ENCODE measurements around the gene DIPK1A.
"Not testable (repeated sequence)": the region's sequence is repeated elsewhere in the genome, so short reads cannot be mapped to it uniquely, and the experiment has no call there.

The DIPK1A gene

GRCh38 chr1:92913093-92913819, 48.0 kb downstream of the DIPK1A start:
- DNase-seq: no peak

- no peak for DNase-seq
Observed at GRCh38 chr1:92910081-92910480, 51.2 kb downstream of the DIPK1A start.

- no peak for DNase-seq
Observed at GRCh38 chr1:92909321-92909720, 51.9 kb downstream of the DIPK1A start.

GRCh38 chr1:92907949-92908684, 53.1 kb downstream of the DIPK1A start:
- no peak for DNase-seq

- DNase-seq: no peak
Observed at GRCh38 chr1:92903765-92904164, 57.5 kb downstream of the DIPK1A start.

- DNase-seq: no peak
Observed at GRCh38 chr1:92902406-92902744, 58.9 kb downstream of the DIPK1A start.

- DNase-seq: no peak
Observed at GRCh38 chr1:92901699-92902405, 59.4 kb downstream of the DIPK1A start.

- DNase-seq: no peak
Observed at GRCh38 chr1:92901126-92901525, 60.1 kb downstream of the DIPK1A start.

GRCh38 chr1:92900539-92900938, 60.7 kb downstream of the DIPK1A start:
- no peak for DNase-seq

GRCh38 chr1:92899780-92900179, 61.5 kb downstream of the DIPK1A start:
- DNase-seq: no peak

GRCh38 chr1:92898053-92898452, 63.2 kb downstream of the DIPK1A start:
- DNase-seq: not testable (repeated sequence)

- DNase-seq: no peak
Observed at GRCh38 chr1:92887465-92887864, 73.8 kb downstream of the DIPK1A start.

- DNase-seq: no peak
Observed at GRCh38 chr1:92886886-92887419, 74.3 kb downstream of the DIPK1A start.

GRCh38 chr1:92884195-92884594, 77.1 kb downstream of the DIPK1A start:
- no peak for DNase-seq

- DNase-seq: no peak
Observed at GRCh38 chr1:92883297-92883696, 78.0 kb downstream of the DIPK1A start.

- DNase-seq: no peak
Observed at GRCh38 chr1:92882819-92883218, 78.4 kb downstream of the DIPK1A start.

- no peak for DNase-seq
Observed at GRCh38 chr1:92881391-92881790, 79.9 kb downstream of the DIPK1A start.

- no peak for DNase-seq
Observed at GRCh38 chr1:92879316-92879968, 81.8 kb downstream of the DIPK1A start.

GRCh38 chr1:92877792-92878191, 83.5 kb downstream of the DIPK1A start:
- DNase-seq: no peak

- DNase-seq: no peak
Observed at GRCh38 chr1:92877081-92877711, 84.1 kb downstream of the DIPK1A start.

GRCh38 chr1:92876351-92876750, 84.9 kb downstream of the DIPK1A start:
- DNase-seq: no peak

- DNase-seq: no peak
Observed at GRCh38 chr1:92874987-92875386, 86.3 kb downstream of the DIPK1A start.

GRCh38 chr1:92872719-92873118, 88.5 kb downstream of the DIPK1A start:
- DNase-seq: no peak

All from right hindlimb (tissue), 1 donor.